H1 (cell line): Measurements from ENCODE around the gene APBA2. TPM values are rescaled to one million over a fixed set of nuclear protein-coding genes. Genes with fewer than 3 reads are reported as not detected.

Experiments used
- CTCF ChIA-PET: fragments of 300-600 bp; sonication (Branson Sonifier 250); formaldehyde crosslinking; loops from one replicate; lab custom pipeline; 2021; ENCODE audit not compliant: partially characterized antibody; lab: Charles Lee
- POLR2A ChIA-PET: fragments of 300-600 bp; sonication (Branson Sonifier 250); formaldehyde crosslinking; loops from one replicate; lab custom pipeline; 2021; ENCODE audit warnings: inconsistent platforms; ENCODE audit not compliant: partially characterized antibody; lab: Charles Lee
- DNase-seq, 2 experiments: peaks; one replicate each; pipeline versions ENCODE4 v3.0.0 to v3.0.0-alpha.2; 2010 to 2022; ENCODE audit warnings: low spot score in 2 of 2, low read depth in 1 of 2, mixed read lengths in 1 of 2
- FAIRE-seq: peaks from 2 replicates; lab custom pipeline; 2011; peaks lifted over from hg19 to GRCh38; lab: Jason Lieb, UNC
- H2AFZ ChIP-seq: 2 replicates; pipeline ENCODE4 v1.8.1; 2012; ENCODE audit warnings: low read length, inconsistent platforms
- H2AK5ac ChIP-seq: 2 replicates; pipeline ENCODE4 v1.6.1; 2013; ENCODE audit warnings: low read depth, low read length
- H2BK120ac ChIP-seq: replicated peaks from 2 replicates; pipeline ENCODE3; 2013; ENCODE audit warnings: low read depth, low read length, inconsistent platforms
- H2BK12ac ChIP-seq: 2 replicates; pipeline ENCODE4 v1.6.1; 2013; ENCODE audit warnings: low read depth, low read length
- H2BK15ac ChIP-seq: 2 replicates; pipeline ENCODE4 v1.6.1; 2013; ENCODE audit warnings: low read length
- H2BK20ac ChIP-seq: 2 replicates; pipeline ENCODE4 v1.6.1; 2013; ENCODE audit warnings: low read length
- H2BK5ac ChIP-seq: 2 replicates; pipeline ENCODE4 v1.6.1; 2013; ENCODE audit warnings: low read depth, low read length
- H3K14ac ChIP-seq: 2 replicates; pipeline ENCODE4 v1.6.1; 2013; ENCODE audit warnings: inconsistent platforms; ENCODE audit not compliant: insufficient read length
- H3K18ac ChIP-seq: 2 replicates; pipeline ENCODE4 v1.6.1; 2013; ENCODE audit warnings: low read length; ENCODE audit errors: extremely low read depth
- H3K23ac ChIP-seq: 2 replicates; pipeline ENCODE4 v1.6.1; 2013; ENCODE audit warnings: inconsistent platforms; ENCODE audit not compliant: insufficient read length
- H3K23me2 ChIP-seq: 2 replicates; pipeline ENCODE4 v1.6.1; 2013; ENCODE audit warnings: low read depth, low read length
- H3K27ac ChIP-seq: 2 replicates; pipeline ENCODE4 v1.6.1; 2011; ENCODE audit warnings: low read depth, low read length, inconsistent platforms
- H3K27me3 ChIP-seq, 4 experiments: replicated peaks in 1 of 4; 1 replicate in 1 of 4; 2 replicates in 3 of 4; pipeline versions ENCODE4 v1.6.1 to v1.8.1; 2011 to 2013; ENCODE audit warnings: low read length in 3 of 4, mild to moderate bottlenecking in 3 of 4, inconsistent platforms in 2 of 4, mixed read lengths in 2 of 4, moderate library complexity in 1 of 4; ENCODE audit not compliant: control insufficient read depth in 3 of 4, insufficient read depth in 3 of 4; ENCODE audit errors: extremely low read depth in 1 of 4
- H3K36me3 ChIP-seq, 4 experiments: 2 replicates each; pipeline versions ENCODE4 v1.6.1 to v1.8.1; 2011 to 2013; ENCODE audit warnings: mild to moderate bottlenecking in 4 of 4, low read length in 3 of 4, moderate library complexity in 2 of 4, control low read depth in 1 of 4, inconsistent platforms in 1 of 4; ENCODE audit not compliant: insufficient read depth in 4 of 4, control insufficient read depth in 2 of 4
- H3K4ac ChIP-seq: replicated peaks from 2 replicates; pipeline ENCODE3; 2013; ENCODE audit warnings: low read length, low read depth, mixed read lengths, inconsistent platforms; ENCODE audit not compliant: insufficient read length
- H3K4me1 ChIP-seq, 4 experiments: replicated peaks in 1 of 4; 1 replicate in 1 of 4; 2 replicates in 3 of 4; pipeline versions ENCODE4 v1.6.1 to v1.8.1; 2011 to 2013; ENCODE audit warnings: low read length in 3 of 4, inconsistent platforms in 2 of 4, mixed read lengths in 1 of 4; ENCODE audit not compliant: insufficient read depth in 4 of 4, control insufficient read depth in 3 of 4
- H3K4me2 ChIP-seq, 2 experiments: 2 replicates each; pipeline versions ENCODE4 v1.6.1 to v1.8.1; 2011 to 2013; ENCODE audit warnings: low read depth in 2 of 2, low read length in 2 of 2, control low read depth in 1 of 2, inconsistent platforms in 1 of 2, mild to moderate bottlenecking in 1 of 2; ENCODE audit not compliant: insufficient read depth in 1 of 2
- H3K4me3 ChIP-seq, 4 experiments: fragments of 200-600, 300-600 bp in 1 of 4; sonication (generic), shearing (Covaris generic), sonication (Bioruptor Twin) in 1 of 4; 2 replicates each; pipeline versions ENCODE4 v1.5.1 to v1.8.1; 2011 to 2016; ENCODE audit warnings: low read length in 4 of 4, low read depth in 3 of 4, control low read depth in 2 of 4, inconsistent platforms in 2 of 4, mild to moderate bottlenecking in 2 of 4, mixed read lengths in 1 of 4, moderate library complexity in 1 of 4; ENCODE audit not compliant: insufficient read depth in 2 of 4; ENCODE audit errors: extremely low read depth in 1 of 4
- H3K56ac ChIP-seq: replicated peaks from 2 replicates; pipeline ENCODE3; 2013; ENCODE audit warnings: low read depth, mild to moderate bottlenecking, mixed read lengths, low read length, inconsistent platforms; ENCODE audit not compliant: insufficient read length
- H3K79me1 ChIP-seq: 2 replicates; pipeline ENCODE4 v1.6.1; 2013; ENCODE audit warnings: low read depth, low read length, control low read depth
- H3K79me2 ChIP-seq, 2 experiments: 2 replicates each; pipeline versions ENCODE4 v1.6.1 to v1.8.1; 2012 to 2013; ENCODE audit warnings: low read length in 2 of 2, mild to moderate bottlenecking in 2 of 2, inconsistent platforms in 1 of 2; ENCODE audit not compliant: insufficient read depth in 2 of 2, control insufficient read depth in 1 of 2
- H3K9ac ChIP-seq, 4 experiments: replicated peaks in 1 of 4; 1 replicate in 1 of 4; 2 replicates in 3 of 4; pipeline versions ENCODE4 v1.6.1 to v1.8.1; 2011 to 2013; ENCODE audit warnings: low read depth in 3 of 4, low read length in 3 of 4, control low read depth in 2 of 4, mild to moderate bottlenecking in 2 of 4, moderate library complexity in 2 of 4, inconsistent platforms in 1 of 4; ENCODE audit errors: extremely low read depth in 1 of 4
- H3K9me3 ChIP-seq, 2 experiments: 2 replicates each; pipeline versions ENCODE4 v1.6.1 to v1.8.1; 2012 to 2013; ENCODE audit warnings: mild to moderate bottlenecking in 2 of 2, moderate library complexity in 2 of 2, control low read depth in 1 of 2, inconsistent platforms in 1 of 2, low read depth in 1 of 2, low read length in 1 of 2, mixed read lengths in 1 of 2; ENCODE audit not compliant: insufficient read depth in 2 of 2
- H4K20me1 ChIP-seq, 2 experiments: replicated peaks in 1 of 2; 2 replicates each; pipeline versions ENCODE3 to v1.8.1; 2011 to 2013; ENCODE audit warnings: inconsistent platforms in 2 of 2, low read length in 2 of 2, mild to moderate bottlenecking in 1 of 2; ENCODE audit not compliant: insufficient read depth in 2 of 2, control insufficient read depth in 1 of 2
- H4K5ac ChIP-seq: 2 replicates; pipeline ENCODE4 v1.6.1; 2013; ENCODE audit warnings: low read length, low read depth, mixed read lengths, inconsistent platforms; ENCODE audit not compliant: insufficient read length
- H4K8ac ChIP-seq: 2 replicates; pipeline ENCODE4 v1.8.0; 2013; ENCODE audit warnings: mild to moderate bottlenecking, moderate library complexity, low read length, inconsistent platforms; ENCODE audit not compliant: insufficient read depth; ENCODE audit errors: extremely low read depth
- H4K91ac ChIP-seq: replicated peaks from 2 replicates; pipeline ENCODE3; 2013; ENCODE audit warnings: low read length, mixed read lengths, inconsistent platforms; ENCODE audit not compliant: insufficient read length
- KDM1A ChIP-seq: fragments of 200-600, 300-600 bp; sonication (generic); IDR thresholded peaks from 2 replicates; pipeline ENCODE4 v1.7.1; 2016; ENCODE audit warnings: mild to moderate bottlenecking, low read length, borderline replicate concordance
- PHF8 ChIP-seq: fragments of 200-600 bp; sonication (generic); conservative IDR thresholded peaks from 2 replicates; pipeline ENCODE4 v1.7.1; 2012; ENCODE audit warnings: low read depth, mild to moderate bottlenecking, inconsistent platforms, low read length, moderate library complexity
- RXRA ChIP-seq: IDR thresholded peaks from 2 replicates; pipeline ENCODE4 v1.6.1; 2011; ENCODE audit warnings: low read depth, mild to moderate bottlenecking, low read length, moderate library complexity; ENCODE audit not compliant: insufficient read depth
- WGBS, 2 experiments: shearing (Covaris generic) in 1 of 2; methylation state at CpG; one replicate each; pipeline versions ENCODE4 v1.1.6 to v1.1.7; 2013 to 2015; ENCODE audit warnings: low lambda C conversion rate in 2 of 2, mixed read lengths in 2 of 2, inconsistent platforms in 1 of 2, low coverage in 1 of 2, missing lambda C conversion rate in 1 of 2; ENCODE audit not compliant: insufficient replicate concordance in 2 of 2, insufficient coverage in 1 of 2, insufficient read length in 1 of 2; ENCODE audit errors: extremely low coverage in 1 of 2, missing lambda C conversion rate in 1 of 2; 5-methylcytosine and 5-hydroxymethylcytosine counted together
- polyA plus RNA-seq, 7 experiments: library from polyadenylated mRNA; depleted of rRNA in 3 of 7; stranded (reverse) in 5 of 7; unstranded in 2 of 7; fragments of >200 nt in 5 of 7; fragments of 200-250 nt in 2 of 7; gene quantifications; 1 replicate in 5 of 7; 2 replicates in 1 of 7; 4 replicates in 1 of 7; pipeline versions ENCODE4 v1.2.1 to v1.2.3, GENCODE V29; 2011 to 2013; ENCODE audit warnings: missing spikeins in 2 of 7, mixed read lengths in 2 of 7
- total RNA-seq: library from RNA; stranded (reverse); fragmentation: NEBNext Ultra II Directional; extraction: Animal tissue kit (Norgen Biotek cat#: 25700); gene quantifications from 2 replicates; pipeline ENCODE4 v1.2.1, GENCODE V29; 2021

Gene APBA2
- total and polyA plus RNA-seq, 2 of the 8 experiments (the other 6 are each of a cell fraction or from before 2014, with no cell fraction given), result 15.5 to 19.0 TPM

- Histone ChIP-seq H2BK5ac (no peak overlapping the region), H3K4me1 (peaks cover 0 to 22% (median 15%) of the 10 kb centered on the region in 4 experiments; a peak in 5 of 7 replicates), H3K23ac (no peak overlapping the region), H3K27me3 (no peaks in the 10 kb centered on the region), H3K4me2 (no peak overlapping the region), H2BK120ac (no peak overlapping the region), H3K18ac (no peak overlapping the region), H2AK5ac (no peak overlapping the region), H3K4me3 (no peak overlapping the region), H4K20me1 (peaks cover 0 to 4% of the 10 kb centered on the region in 2 experiments), H3K79me2 (no peaks in the 10 kb centered on the region), H4K91ac (no peak overlapping the region), H4K8ac (no peak overlapping the region), H3K79me1 (peaks cover 4% of the 10 kb centered on the region; the same call in 1 of the 2 replicates), H3K4ac (no peak overlapping the region), H2BK20ac (no peak overlapping the region), H2BK12ac (no peak overlapping the region), H3K56ac (no peak overlapping the region), H2BK15ac (no peak overlapping the region), H3K36me3 (no peaks in the 10 kb centered on the region), H2AFZ (no peak overlapping the region), H3K27ac (no peak overlapping the region), H3K14ac (no peak overlapping the region), H3K9ac (no peak overlapping the region), H3K23me2 (peaks cover 9% of the 10 kb centered on the region; the same call in 1 of the 2 replicates), H3K9me3 (no peaks in the 10 kb centered on the region), H4K5ac (no peak overlapping the region)
- FAIRE-seq (no peak), DNase-seq (no peak)
- WGBS, 2 experiments, result 95% methylated on average over 32 of the region's 32 CpGs; no CpG with 5 or more reads in 1 of the 2 experiments
- ChIA-PET POLR2A (interaction anchor here (1.7 to 2.1 kb wide), 2 partner anchors 8 to 122 kb away, joined by 6 read pairs; no protein-coding TSS in a partner anchor), CTCF (interaction anchor here (0.5 to 8.1 kb wide), 6 partner anchors 8 to 527 kb away, joined by 3 to 82 read pairs (median 4); no protein-coding TSS in a partner anchor)
- TF ChIP-seq RXRA (no peak), KDM1A (no peak), PHF8 (no peak)
Measured at GRCh38 chr15:29116970-29117700, 231.4 kb downstream of the APBA2 start.
